Activated T-cell treated with anti-CD3 and anti-CD28 coated beads for 24 hours (primary cell): ENCODE results near the gene ARSK.
"Not testable (repeated sequence)": the region's sequence is repeated elsewhere in the genome, so short reads cannot be mapped to it uniquely, and the experiment has no call there.

Source experiments
- DNase-seq: peaks from one replicate; pipeline ENCODE4 v3.0.0-alpha.2; 2020; ENCODE audit warnings: low read depth

ARSK gene

DNA sequence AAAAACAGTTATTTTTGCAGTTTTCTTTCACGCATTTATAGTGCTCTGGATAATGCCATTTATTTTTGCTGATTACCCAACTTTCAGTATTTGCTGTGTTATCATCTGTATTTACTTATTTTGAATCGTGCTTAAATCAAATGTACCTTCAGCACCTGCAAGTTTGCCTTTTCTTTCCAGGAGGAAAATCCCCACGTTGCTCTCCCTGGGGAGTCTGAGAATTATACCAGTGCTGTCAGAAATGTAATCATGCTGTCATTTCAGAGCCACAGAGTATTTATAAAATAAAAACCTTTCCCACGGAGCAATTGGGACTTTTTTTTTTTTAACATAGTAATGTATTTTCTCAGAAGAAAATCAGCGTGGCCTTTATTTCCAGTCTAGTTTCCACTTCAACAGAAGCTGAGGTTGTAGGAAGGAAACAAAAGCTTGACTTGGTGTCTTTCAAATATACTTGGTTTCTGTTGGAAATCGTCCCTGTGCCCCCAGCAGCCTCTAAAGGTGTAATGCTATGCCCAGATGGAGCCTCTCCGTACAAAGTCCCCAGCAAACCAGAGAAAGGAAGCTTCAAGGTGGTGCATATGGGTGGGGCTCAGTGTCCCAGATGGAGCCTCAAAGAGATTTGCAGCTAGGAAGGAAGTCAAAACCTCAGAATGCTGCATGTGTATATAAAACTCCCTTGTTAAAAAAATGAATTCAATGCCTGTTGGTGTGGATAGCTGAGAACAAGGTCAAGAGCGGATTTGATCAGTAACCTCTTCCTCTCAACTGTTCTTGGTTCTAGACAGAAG, 67.1 kb downstream of the ARSK start:
- DNase-seq: no peak

DNA sequence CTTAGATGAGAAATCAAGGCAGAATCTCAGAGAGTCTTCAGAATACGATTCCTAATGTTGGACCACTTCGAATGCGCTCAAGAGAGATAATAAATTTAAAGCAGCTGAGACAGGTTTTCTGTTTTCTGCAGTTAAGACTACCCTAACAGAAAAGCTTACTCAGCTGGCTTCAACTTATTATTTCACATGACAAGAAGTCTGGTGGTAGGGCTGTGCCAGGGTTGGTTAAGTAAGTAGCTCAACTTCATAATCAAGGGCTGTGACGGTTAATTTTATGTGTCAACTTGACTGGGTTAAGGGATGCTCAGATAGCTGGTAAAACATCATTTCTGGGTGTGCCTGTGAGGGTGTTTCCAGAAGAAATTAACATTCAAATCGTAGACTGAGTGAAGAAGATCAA, 68.8 kb downstream of the ARSK start:
- no peak for DNase-seq

GRCh38 chr5:95624368-95624767, 69.5 kb downstream of the ARSK start:
- DNase-seq: no peak

- no peak for DNase-seq
Measured at GRCh38 chr5:95626701-95627100, 71.8 kb downstream of the ARSK start.

DNA sequence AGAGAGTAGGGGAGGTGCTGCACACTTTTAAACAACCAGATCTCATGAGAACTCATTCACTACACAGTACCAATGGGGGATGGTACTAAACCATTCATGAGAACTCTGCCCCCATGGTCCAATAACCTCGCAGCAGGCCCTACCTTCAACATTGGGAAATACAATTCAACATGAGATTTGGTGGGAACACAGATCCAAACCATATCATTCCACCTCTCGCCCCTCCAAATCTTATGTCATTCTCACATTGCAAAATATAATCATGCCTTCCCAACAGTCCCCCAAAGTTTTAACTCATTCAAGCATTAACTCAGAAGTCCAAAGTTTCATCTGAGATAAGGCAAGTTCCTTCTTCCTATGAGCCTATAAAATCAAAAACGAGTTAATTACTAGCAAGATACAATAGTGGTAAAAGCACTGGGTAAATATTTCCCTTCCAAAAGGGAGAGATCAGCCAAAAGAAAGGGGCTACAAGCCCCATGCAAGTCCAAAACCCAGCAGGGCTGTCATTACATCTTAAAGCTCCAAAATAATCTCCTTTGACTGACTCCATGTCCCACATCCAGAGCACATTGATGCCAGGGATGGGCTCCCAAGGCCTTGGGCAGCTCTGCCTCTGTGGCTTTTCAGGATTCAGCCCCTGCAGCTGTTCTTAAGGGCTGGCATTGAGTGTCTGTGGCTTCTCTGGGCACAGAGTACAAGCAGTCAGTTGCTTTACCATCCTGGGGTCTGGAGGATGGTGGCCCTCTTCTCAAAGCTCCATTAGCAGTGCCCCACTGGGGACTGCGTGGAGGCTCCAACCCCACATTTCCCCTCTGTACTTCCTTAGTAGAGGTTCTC, 73.3 kb downstream of the ARSK start:
- DNase-seq: no peak

GRCh38 chr5:95628933-95629332, 74.0 kb downstream of the ARSK start:
- no peak for DNase-seq

GRCh38 chr5:95630394-95630917, 75.6 kb downstream of the ARSK start:
- no peak for DNase-seq

- no peak for DNase-seq
Measured at GRCh38 chr5:95631255-95631958, 76.5 kb downstream of the ARSK start.

GRCh38 chr5:95631991-95632675, 77.2 kb downstream of the ARSK start:
- DNase-seq: peak; percentile 67

DNA sequence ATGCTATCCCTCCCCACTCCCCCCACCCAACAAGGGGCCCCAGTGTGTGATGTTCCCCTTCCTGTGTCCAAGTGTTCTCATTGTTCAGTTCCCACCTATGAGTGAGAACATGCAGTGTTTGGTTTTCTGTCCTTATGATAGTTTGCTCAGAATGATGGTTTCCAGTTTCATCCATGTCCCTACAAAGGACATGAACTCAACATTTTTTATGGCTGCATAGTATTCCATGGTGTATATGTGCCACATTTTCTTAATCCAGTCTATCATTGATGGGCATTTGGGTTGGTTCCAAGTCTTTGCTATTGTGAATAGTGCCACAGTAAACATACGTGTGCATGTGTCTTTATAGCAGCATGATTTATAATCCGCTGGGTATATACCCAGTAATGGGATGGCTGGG, 78.0 kb downstream of the ARSK start:
- not testable (repeated sequence) for DNase-seq

- DNase-seq: no peak
Measured at GRCh38 chr5:95633671-95634070, 78.8 kb downstream of the ARSK start.

- DNase-seq: no peak
Measured at GRCh38 chr5:95634081-95634480, 79.2 kb downstream of the ARSK start.

DNA sequence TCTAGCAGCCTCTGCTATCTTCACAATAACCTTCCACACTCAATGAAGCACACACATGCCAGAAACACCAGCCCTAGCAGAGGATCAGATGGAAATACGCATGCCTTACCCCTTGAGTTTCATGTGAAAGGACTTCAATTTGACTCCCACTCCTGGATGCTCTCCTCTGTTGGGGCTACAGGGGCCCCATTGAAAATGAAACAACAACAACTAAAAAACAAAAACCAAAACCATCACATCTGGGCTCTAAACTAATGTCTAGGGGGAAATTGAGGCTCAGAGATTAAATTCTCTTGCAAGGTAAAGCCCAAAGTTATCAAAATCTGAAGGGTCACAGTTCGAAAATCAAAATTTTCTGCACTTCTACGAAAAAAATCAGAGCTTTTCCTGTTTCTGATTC, 83.7 kb downstream of the ARSK start:
- DNase-seq: no peak

DNA sequence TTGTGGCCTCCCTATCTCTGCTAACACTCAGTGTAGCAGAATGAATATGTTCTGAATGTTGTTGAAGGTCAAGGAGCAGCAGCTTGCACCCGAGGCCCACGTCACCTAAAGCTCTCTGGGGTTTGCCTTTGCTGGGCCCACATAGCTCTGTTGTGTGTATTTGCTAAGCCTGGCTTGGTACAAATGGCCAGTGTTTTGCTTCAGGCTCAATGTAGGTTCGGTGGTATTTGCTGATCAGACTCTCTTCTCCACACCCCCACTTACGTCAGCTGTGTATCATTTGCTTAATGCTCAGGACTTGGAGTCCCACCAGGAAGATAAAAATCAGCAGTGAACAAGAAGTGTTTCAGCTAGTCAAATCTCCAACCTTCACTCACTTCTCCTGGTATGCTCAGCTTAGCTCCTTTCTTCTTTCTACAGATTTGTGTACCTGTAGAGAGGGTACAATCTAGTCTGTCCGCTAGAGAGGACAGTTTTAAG, 86.9 kb downstream of the ARSK start:
- DNase-seq: no peak

DNA sequence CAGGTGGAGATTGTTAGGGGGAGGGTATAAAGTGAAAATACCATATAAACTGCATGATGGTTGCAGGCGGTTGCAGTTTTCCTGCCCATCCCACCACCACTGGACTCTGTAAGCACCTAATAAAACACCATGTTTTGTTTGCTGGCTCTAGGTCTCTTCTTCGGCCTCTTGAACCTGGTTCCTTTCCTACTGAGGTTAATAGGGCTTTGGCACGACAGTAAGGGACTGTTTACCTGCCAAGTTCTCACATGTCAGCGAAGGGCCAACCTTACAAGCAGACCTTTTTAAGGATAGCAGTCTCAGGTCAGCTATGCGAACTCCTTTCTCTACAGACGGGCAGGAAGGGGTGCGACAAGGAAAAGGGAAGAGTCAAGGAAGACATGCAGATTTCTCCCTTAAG, 88.3 kb downstream of the ARSK start:
- DNase-seq: no peak

GRCh38 chr5:95644351-95645042, 89.6 kb downstream of the ARSK start:
- DNase-seq: peak; percentile 44

- DNase-seq: not testable (repeated sequence)
Measured at GRCh38 chr5:95646226-95646568, 91.3 kb downstream of the ARSK start.

- peak; percentile 91 for DNase-seq
Measured at GRCh38 chr5:95646569-95647431, 91.9 kb downstream of the ARSK start, which contains the start of gene RFESD. TSS of gene RFESD (plus strand) at chr5:95646777. CDS start at chr5:95652272, 5,495 bp downstream.

DNA sequence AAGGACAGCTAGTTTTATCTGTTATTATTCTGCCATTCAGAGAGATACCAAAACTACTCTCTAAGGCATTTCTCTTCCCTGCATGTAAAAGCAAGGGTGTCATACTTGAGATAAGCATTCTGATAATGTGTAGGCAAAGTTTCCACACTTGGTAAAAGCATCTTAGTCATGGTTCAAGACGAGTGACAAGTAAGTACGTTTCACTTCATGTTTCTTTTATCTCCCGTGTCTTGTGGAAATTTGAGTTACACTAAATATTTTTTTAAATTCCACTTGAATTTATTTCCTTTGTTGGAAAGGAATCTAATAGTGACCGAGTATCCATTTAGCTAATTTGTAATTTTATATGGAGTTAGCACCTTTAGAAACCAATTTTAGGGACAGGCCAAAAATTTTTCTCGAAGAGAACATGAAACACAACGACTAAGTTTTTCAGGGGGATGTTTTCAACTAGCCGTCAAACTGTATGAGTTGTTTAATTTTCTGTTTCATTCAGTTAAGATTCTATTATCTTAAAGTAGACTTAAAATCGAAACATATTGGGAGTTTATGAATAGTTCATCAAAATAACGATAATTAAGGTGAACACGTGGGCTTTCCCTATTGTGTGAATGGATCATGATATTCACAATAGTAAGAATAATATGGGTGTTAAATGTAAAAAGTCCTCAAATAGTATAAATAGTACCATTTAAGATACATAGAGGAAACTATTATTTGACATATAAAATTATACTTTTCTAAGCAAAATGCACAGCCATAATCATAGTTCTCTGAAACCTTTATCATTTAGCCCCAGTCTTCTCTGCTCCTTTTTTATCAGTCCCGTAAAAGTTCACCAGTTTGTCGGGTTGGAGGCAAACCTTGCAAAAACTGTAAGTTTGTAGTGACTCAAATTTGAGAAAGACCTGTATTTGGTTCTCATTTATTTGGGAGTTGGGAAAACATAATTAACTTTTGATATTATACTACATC, 93.3 kb downstream of the ARSK start:
- no peak for DNase-seq
